IMR-90 (cell line): ENCODE data around the gene PIGH. TPM values are rescaled to one million over a fixed set of nuclear protein-coding genes. Genes with fewer than 3 reads are reported as not detected.

Source experiments
- ATAC-seq: fragments of 200-7000 bp; cut with Tn5 transposase; 2 replicates; pipeline ENCODE4 v1.9.1; 2020; ENCODE audit warnings: low read depth, mild to moderate bottlenecking, moderate library complexity
- BruUV-seq: library from RNA; stranded (reverse); fragments of 400-500 nt; replicated peaks from 2 replicates; lab custom pipeline; 2021; lab: Mats Ljungman, UMichigan
- CTCF ChIA-PET: fragments of 300-600 bp; formaldehyde crosslinking; extraction: SDS; loops from one replicate; lab custom pipeline; 2021; ENCODE audit warnings: antibody characterized with exemption; lab: Yijun Ruan, JAX
- POLR2A ChIA-PET: fragments of 300-600 bp; sonication (Branson Sonifier 250); formaldehyde crosslinking; loops from one replicate; lab custom pipeline; 2022; ENCODE audit warnings: antibody characterized with exemption; ENCODE audit not compliant: unreplicated experiment; lab: Charles Lee
- DNase-seq: peaks from one replicate; pipeline ENCODE4 v3.0.0; 2013
- H2AFZ ChIP-seq: replicated peaks from 2 replicates; pipeline ENCODE3; 2013; ENCODE audit warnings: low read length, mild to moderate bottlenecking; ENCODE audit not compliant: poor library complexity
- H2AK5ac ChIP-seq: 2 replicates; pipeline ENCODE4 v1.6.1; 2013; ENCODE audit warnings: low read depth, low read length, inconsistent platforms
- H2AK9ac ChIP-seq: replicated peaks from 2 replicates; pipeline ENCODE3; 2013; ENCODE audit warnings: mild to moderate bottlenecking, low read depth, low read length, moderate library complexity; ENCODE audit not compliant: poor library complexity
- H2BK120ac ChIP-seq: 2 replicates; pipeline ENCODE4 v1.6.1; 2013; ENCODE audit warnings: low read depth, low read length, inconsistent platforms
- H2BK15ac ChIP-seq: 3 replicates; pipeline ENCODE4 v1.6.1; 2013; ENCODE audit warnings: low read depth, low read length, inconsistent platforms
- H2BK20ac ChIP-seq: 2 replicates; pipeline ENCODE4 v1.6.1; 2013; ENCODE audit warnings: low read depth, mild to moderate bottlenecking, inconsistent platforms, low read length, moderate library complexity
- H2BK5ac ChIP-seq: 2 replicates; pipeline ENCODE4 v1.6.1; 2013; ENCODE audit warnings: mild to moderate bottlenecking, low read depth, low read length, inconsistent platforms; ENCODE audit not compliant: poor library complexity, severe bottlenecking
- H3K14ac ChIP-seq: replicated peaks from 2 replicates; pipeline ENCODE4 v1.6.1; 2013; ENCODE audit warnings: low read depth, low read length, inconsistent platforms
- H3K18ac ChIP-seq: 2 replicates; pipeline ENCODE4 v1.6.1; 2013; ENCODE audit warnings: low read depth, low read length, control low read depth
- H3K23ac ChIP-seq: 2 replicates; pipeline ENCODE4 v1.6.1; 2013; ENCODE audit warnings: low read depth, low read length, inconsistent platforms
- H3K27ac ChIP-seq: 2 replicates; pipeline ENCODE4 v1.5.1; 2013; ENCODE audit warnings: mild to moderate bottlenecking, control low read depth, low read length; ENCODE audit not compliant: insufficient read depth
- H3K27me3 ChIP-seq: 2 replicates; pipeline ENCODE4 v1.6.1; 2013; ENCODE audit warnings: low read length; ENCODE audit not compliant: control insufficient read depth, insufficient read depth
- H3K36me3 ChIP-seq: 2 replicates; pipeline ENCODE4 v1.6.1; 2013; ENCODE audit warnings: low read length, mixed read lengths; ENCODE audit not compliant: control insufficient read depth, insufficient read depth
- H3K4ac ChIP-seq: 2 replicates; pipeline ENCODE4 v1.6.1; 2013; ENCODE audit warnings: low read depth, low read length, inconsistent platforms
- H3K4me1 ChIP-seq: 2 replicates; pipeline ENCODE4 v1.6.1; 2013; ENCODE audit warnings: low read length, mixed read lengths; ENCODE audit not compliant: control insufficient read depth, insufficient read depth
- H3K4me2 ChIP-seq: 2 replicates; pipeline ENCODE4 v1.6.1; 2013; ENCODE audit warnings: low read depth, mild to moderate bottlenecking, control low read depth, low read length, moderate library complexity
- H3K4me3 ChIP-seq: 2 replicates; pipeline ENCODE4 v1.5.1; 2013; ENCODE audit warnings: low read depth, mild to moderate bottlenecking, control low read depth, low read length, moderate library complexity; ENCODE audit not compliant: insufficient read depth
- H3K56ac ChIP-seq: 2 replicates; pipeline ENCODE4 v1.6.1; 2013; ENCODE audit warnings: low read length, inconsistent platforms; ENCODE audit not compliant: insufficient read depth; ENCODE audit errors: extremely low read depth
- H3K79me1 ChIP-seq, 2 experiments: 2 replicates each; pipeline ENCODE4 v1.6.1; 2013; ENCODE audit warnings: low read length in 2 of 2, inconsistent platforms in 1 of 2, low read depth in 1 of 2
- H3K9ac ChIP-seq: 2 replicates; pipeline ENCODE4 v1.6.1; 2013; ENCODE audit warnings: low read depth, low read length, control low read depth
- H3K9me1 ChIP-seq: 2 replicates; pipeline ENCODE4 v1.6.1; 2013; ENCODE audit warnings: low read length, inconsistent platforms; ENCODE audit not compliant: insufficient read depth
- H3K9me3 ChIP-seq: 2 replicates; pipeline ENCODE4 v1.6.1; 2013; ENCODE audit warnings: low read length; ENCODE audit not compliant: control insufficient read depth, insufficient read depth
- H4K20me1 ChIP-seq: 2 replicates; pipeline ENCODE4 v1.6.1; 2013; ENCODE audit warnings: low read length, inconsistent platforms; ENCODE audit not compliant: insufficient read depth
- H4K5ac ChIP-seq: 2 replicates; pipeline ENCODE4 v1.6.1; 2013; ENCODE audit warnings: mild to moderate bottlenecking, low read depth, low read length, control low read depth
- H4K8ac ChIP-seq, 2 experiments: 2 replicates each; pipeline ENCODE4 v1.6.1; 2013; ENCODE audit warnings: low read depth in 2 of 2, low read length in 2 of 2, control low read depth in 1 of 2, inconsistent platforms in 1 of 2
- H4K91ac ChIP-seq: 2 replicates; pipeline ENCODE4 v1.6.1; 2013; ENCODE audit warnings: low read depth, low read length, inconsistent platforms; ENCODE audit not compliant: insufficient read depth
- BHLHE40 ChIP-seq: fragments of 150-350 bp; IDR thresholded peaks from 2 replicates; pipeline ENCODE4 v1.6.1; 2016; ENCODE audit warnings: mild to moderate bottlenecking, low read depth, low read length
- CEBPB ChIP-seq: IDR thresholded peaks from 2 replicates; pipeline ENCODE4 v1.6.1; 2012; ENCODE audit warnings: low read depth, low read length, improper control_type of control experiment
- CHD1 ChIP-seq: IDR thresholded peaks from 2 replicates; pipeline ENCODE4 v1.6.1; 2012; ENCODE audit warnings: low read depth, low read length, improper control_type of control experiment
- MAFK ChIP-seq: IDR thresholded peaks from 2 replicates; pipeline ENCODE4 v1.6.1; 2012; ENCODE audit warnings: low read depth, low read length, improper control_type of control experiment
- MXI1 ChIP-seq: IDR thresholded peaks from 2 replicates; pipeline ENCODE4 v1.6.1; 2012; ENCODE audit warnings: low read depth, mild to moderate bottlenecking, low read length, moderate library complexity, borderline replicate concordance
- NFE2L2 ChIP-seq: fragments of 150-350 bp; IDR thresholded peaks from 2 replicates; pipeline ENCODE4 v1.6.1; 2016; ENCODE audit warnings: low read depth, mild to moderate bottlenecking, low read length
- RAD21 ChIP-seq: IDR thresholded peaks from 2 replicates; pipeline ENCODE4 v1.6.1; 2012; ENCODE audit warnings: low read length, improper control_type of control experiment
- RCOR1 ChIP-seq: IDR thresholded peaks from 2 replicates; pipeline ENCODE4 v1.6.1; 2012; ENCODE audit warnings: mild to moderate bottlenecking, low read length, improper control_type of control experiment; ENCODE audit not compliant: insufficient replicate concordance
- RFX5 ChIP-seq: IDR thresholded peaks from 2 replicates; pipeline ENCODE4 v1.8.0; 2012; ENCODE audit warnings: low read depth, mild to moderate bottlenecking, low read length, moderate library complexity
- WGBS, 2 experiments: methylation state at CpG; one replicate each; pipeline versions ENCODE4 v1.1.5 to v1.1.7; 2013; ENCODE audit warnings: missing lambda C conversion rate in 2 of 2; ENCODE audit not compliant: insufficient read length in 1 of 2; ENCODE audit errors: extremely low coverage in 2 of 2; 5-methylcytosine and 5-hydroxymethylcytosine counted together
- dilution Hi-C: fragments of 300-500 bp; cut with HindIII; formaldehyde crosslinking; loops from one replicate; pipeline ENCODE4 v1.14.3; 2018; ENCODE audit warnings: low sequenced_read_pairs; ENCODE audit not compliant: unreplicated experiment
- in situ Hi-C: fragments of 300-500 bp; cut with MboI; formaldehyde crosslinking; loops from 3 replicates; pipeline ENCODE4 v1.14.3; 2019; ENCODE audit warnings: low sequenced_read_pairs, inconsistent platforms, mixed read lengths
- intact Hi-C: fragments of 100-400 bp; cut with micrococcal nuclease; formaldehyde crosslinking; loops from 2 replicates; pipeline ENCODE4 v1.10.0; 2022
- polyA plus RNA-seq, 3 experiments: library from polyadenylated mRNA; depleted of rRNA; stranded (reverse); fragments of >200 nt; gene quantifications; 2 replicates each; pipeline ENCODE4 v1.2.3, GENCODE V29; 2012; ENCODE audit warnings: low replicate concordance in 1 of 3
- total RNA-seq: library from RNA; depleted of rRNA; stranded (reverse); fragments of >200 nt; gene quantifications from 2 replicates; pipeline ENCODE4 v1.2.3, GENCODE V29; 2012
- TF ChIP-seq, protein P1 (sequence below): fragments of 150-350 bp; IDR thresholded peaks from 2 replicates; pipeline ENCODE4 v1.6.1; 2017; ENCODE audit warnings: mild to moderate bottlenecking, antibody characterized with exemption, low read length, low read depth

Gene PIGH
- total and polyA plus RNA-seq, 2 of the 4 experiments (the other 2 are of a cell fraction) = 7.9 to 13.5 TPM

DNA sequence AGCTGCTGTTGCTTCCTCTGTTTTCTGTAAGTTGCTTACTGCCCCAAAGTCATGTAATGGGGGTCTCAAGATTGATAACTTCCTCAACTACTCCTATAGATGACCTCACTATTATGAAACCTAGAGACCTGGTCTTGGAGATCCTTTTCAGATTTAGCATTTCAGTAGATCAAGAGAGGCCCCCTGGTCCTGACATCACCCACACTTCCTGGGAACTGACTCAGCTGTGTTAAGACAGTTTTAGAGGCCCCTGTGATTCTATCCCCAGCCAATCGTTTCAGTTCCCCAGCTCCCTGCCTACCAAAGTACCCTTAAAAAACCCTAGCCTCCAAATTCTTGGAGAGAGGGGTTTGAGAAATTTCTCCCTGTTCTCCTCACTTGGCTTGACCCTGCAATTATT lies 10.4 kb upstream of the PIGH start:
- Histone ChIP-seq H3K9ac (no peak overlapping the region), H4K8ac (no peak overlapping the region), H3K4me1 (no peaks in the 10 kb centered on the region), H2BK15ac (no peak overlapping the region), H3K27ac (no peak overlapping the region), H4K5ac (no peak overlapping the region), H2BK5ac (no peak overlapping the region), H3K79me1 (no peaks in the 10 kb centered on the region), H2AK5ac (no peak overlapping the region), H2BK20ac (no peak overlapping the region), H4K20me1 (no peaks in the 10 kb centered on the region), H3K14ac (no peak overlapping the region), H2AK9ac (no peak overlapping the region), H3K4me2 (no peak overlapping the region), H3K9me1 (no peaks in the 10 kb centered on the region), H3K27me3 (peaks cover 35% of the 10 kb centered on the region), H3K4me3 (no peak overlapping the region), H3K36me3 (no peaks in the 10 kb centered on the region), H3K18ac (no peak overlapping the region), H2AFZ (no peak overlapping the region), H3K9me3 (no peaks in the 10 kb centered on the region), H2BK120ac (no peak overlapping the region), H4K91ac (no peak overlapping the region), H3K56ac (no peak overlapping the region), H3K23ac (no peak overlapping the region), H3K4ac (no peak overlapping the region)
- TF ChIP-seq BHLHE40 (no peak), RCOR1 (no peak), MAFK (no peak), CEBPB (no peak), MXI1 (no peak), NFE2L2 (no peak), RAD21 (no peak), RFX5 (no peak), CHD1 (no peak)
- TF ChIP-seq, protein P1, sequence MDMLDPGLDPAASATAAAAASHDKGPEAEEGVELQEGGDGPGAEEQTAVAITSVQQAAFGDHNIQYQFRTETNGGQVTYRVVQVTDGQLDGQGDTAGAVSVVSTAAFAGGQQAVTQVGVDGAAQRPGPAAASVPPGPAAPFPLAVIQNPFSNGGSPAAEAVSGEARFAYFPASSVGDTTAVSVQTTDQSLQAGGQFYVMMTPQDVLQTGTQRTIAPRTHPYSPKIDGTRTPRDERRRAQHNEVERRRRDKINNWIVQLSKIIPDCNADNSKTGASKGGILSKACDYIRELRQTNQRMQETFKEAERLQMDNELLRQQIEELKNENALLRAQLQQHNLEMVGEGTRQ = no peak
- no peak for DNase-seq
- CTCF ChIA-PET = no interaction called here
- dilution Hi-C loops (no loop called here), in situ Hi-C loops (no loop called here), intact Hi-C loops (no loop called here)
- POLR2A ChIA-PET = no interaction called here
- no TSS peak for BruUV-seq
- WGBS, 2 experiments = no CpG with 5 or more reads among the region's 1 CpG
- ATAC-seq = no peak
